K562 (cell line): Measurements from ENCODE around the gene NBEAL2. TPM values are rescaled to one million over a fixed set of nuclear protein-coding genes. Genes with fewer than 3 reads are reported as not detected.
A peak's percentile ranks its signal among the peaks of the same experiment; 100 is the strongest.

Source experiments
- CBX8 ChIP-seq: fragments of 200-600 bp; sonication (generic); IDR thresholded peaks from 2 replicates; pipeline ENCODE4 v1.6.1; 2012; ENCODE audit warnings: borderline replicate concordance, mixed run types, low read depth, mild to moderate bottlenecking, moderate library complexity, mixed read lengths, low read length, control low read depth, inconsistent platforms; ENCODE audit not compliant: poor library complexity, severe bottlenecking; ENCODE audit errors: extremely low read depth
- HINFP ChIP-seq: fragments of 450-650 bp; conservative IDR thresholded peaks from 2 replicates; pipeline ENCODE4 v1.6.1; 2016; ENCODE audit warnings: missing genetic modification characterization, low read depth, mild to moderate bottlenecking, control low read depth, missing compliant biosample characterization
- JUND ChIP-seq, 2 experiments: IDR thresholded peaks; 2 replicates in 1 of 2; 3 replicates in 1 of 2; pipeline ENCODE4 v1.6.1; 2011; ENCODE audit warnings: borderline replicate concordance in 2 of 2, low read depth in 2 of 2, low read length in 2 of 2, improper control_type of control experiment in 1 of 2, missing biosample characterization in 1 of 2, missing genetic modification characterization in 1 of 2, missing genetic modification reagents in 1 of 2
- MGA ChIP-seq: fragments of 450-650 bp; IDR thresholded peaks from 2 replicates; pipeline ENCODE4 v1.6.1; 2016; ENCODE audit warnings: mild to moderate bottlenecking, moderate library complexity
- RBM14 ChIP-seq: fragments of 200-400 bp; formaldehyde crosslinking; IDR thresholded peaks from 2 replicates; pipeline ENCODE4 v1.6.1; 2018; ENCODE audit warnings: low read depth, mild to moderate bottlenecking, low read length, moderate library complexity, borderline replicate concordance; ENCODE audit not compliant: insufficient read depth
- ZNF740 ChIP-seq, 3 experiments: fragments of 200-800 bp in 1 of 3; sonication (Bioruptor generic) in 1 of 3; sonication (generic) in 1 of 3; formaldehyde crosslinking in 1 of 3; IDR thresholded peaks; 2 replicates each; pipeline versions ENCODE4 v1.6.1 to v1.8.0; 2016 to 2022; ENCODE audit warnings: mild to moderate bottlenecking in 2 of 3, missing compliant biosample characterization in 2 of 3, missing genetic modification characterization in 2 of 3, missing genetic modification reagents in 1 of 3
- polyA plus RNA-seq, 8 experiments: library from polyadenylated mRNA; depleted of rRNA in 4 of 8; stranded (reverse) in 5 of 8; unstranded in 3 of 8; fragments of >200 nt; fragmentation: Nextera tagmentation in 2 of 8; fragmentation: Illumina TruSeq in 1 of 8; extraction: Ambion mirVana in 2 of 8; extraction: Trizol in 1 of 8; gene quantifications; 2 replicates each; pipeline versions ENCODE4 v1.2.1 to v1.2.3, GENCODE V29; 2011 to 2014; ENCODE audit warnings: inconsistent platforms in 1 of 8, missing spikeins in 1 of 8
- total RNA-seq, 7 experiments: library from RNA; depleted of rRNA in 6 of 7; stranded (reverse); fragments of >200 nt in 6 of 7; fragmentation: Illumina TruSeq in 2 of 7; extraction: Trizol in 2 of 7; gene quantifications; 2 replicates each; pipeline versions ENCODE4 v1.2.1 to v1.2.3, GENCODE V29; 2011 to 2021; ENCODE audit warnings: low replicate concordance in 1 of 7

The NBEAL2 gene
- total and polyA plus RNA-seq, 9 of the 15 experiments (the other 6 are each of a cell fraction or from before 2014, with no cell fraction given) = 0.06 to 114 (median 29.6) TPM

- TF ChIP-seq MGA = no peak
- TF ChIP-seq JUND (IDR thresholded peaks at IDR 0.05; ENCODE audit: borderline replicate concordance, low read depth, low read length) = peak; percentile 99
- TF ChIP-seq JUND (tag; IDR thresholded peaks at IDR 0.05; ENCODE audit: borderline replicate concordance, low read depth, low read length) = peak; percentile 99
- TF ChIP-seq CBX8 = no peak
- no peak for TF ChIP-seq RBM14
- peak; percentile 19; the same call in 1 of the 2 replicates for TF ChIP-seq HINFP (tag)
- no peak for TF ChIP-seq ZNF740 (CRISPR knock-in tag; IDR thresholded peaks at IDR 0.05)
- no peak for TF ChIP-seq ZNF740 (tag; IDR thresholded peaks at IDR 0.05)
Observed at GRCh38 chr3:46935168-46935858, 44.2 kb upstream of the NBEAL2 start (continued).
